Tibial artery (tissue), 4 donors: ENCODE measurements around the gene CHRNA10.
"Not testable (repeated sequence)": the region's sequence is repeated elsewhere in the genome, so short reads cannot be mapped to it uniquely, and the experiment has no call there.

Source experiments
- DNase-seq, 2 donors: peaks; one replicate each; pipeline ENCODE4 v3.0.0-alpha.2; 2019
- H3K27ac ChIP-seq, 2 donors: fragments of 200-600 bp; sonication (generic) in 1 of 2; 1 replicate in 1 of 2; 2 replicates in 1 of 2; pipeline ENCODE4 v1.5.1; 2018 to 2019; ENCODE audit warnings: mild to moderate bottlenecking in 1 of 2
- H3K27me3 ChIP-seq, 2 donors: fragments of 200-600 bp; sonication (generic) in 1 of 2; one replicate each; pipeline versions ENCODE4 v1.5.1 to v1.6.0; 2016 to 2019
- H3K36me3 ChIP-seq, 3 donors: fragments of 200-600 bp; sonication (generic) in 2 of 3; one replicate each; pipeline ENCODE4 v1.5.1; 2016 to 2019; ENCODE audit warnings: mild to moderate bottlenecking in 2 of 3
- H3K4me1 ChIP-seq, 4 donors: fragments of 200-600 bp; sonication (generic) in 2 of 4; 1 replicate in 3 of 4; 2 replicates in 1 of 4; pipeline ENCODE4 v1.5.1; 2016 to 2019
- H3K4me3 ChIP-seq, 2 donors: fragments of 200-600 bp; sonication (generic) in 1 of 2; 1 replicate in 1 of 2; 2 replicates in 1 of 2; pipeline ENCODE4 v1.5.1; 2018 to 2019; ENCODE audit warnings: mild to moderate bottlenecking in 2 of 2
- H3K9me3 ChIP-seq, 3 donors: fragments of 200-600 bp; sonication (generic) in 1 of 3; one replicate each; pipeline ENCODE4 v1.5.1; 2016 to 2019
- CTCF ChIP-seq, 2 experiments: fragments of 200-600 bp in 1 of 2; fragments of 450-650 bp in 1 of 2; IDR thresholded peaks; one replicate each; pipeline ENCODE4 v1.5.1; 2017 to 2019; ENCODE audit warnings: antibody characterized with exemption in 2 of 2, mild to moderate bottlenecking in 1 of 2, moderate library complexity in 1 of 2
- intact Hi-C: fragments of 100-400 bp; cut with DNase I; formaldehyde crosslinking; loops from one replicate; pipeline ENCODE4 v1.15.0; 2023; ENCODE audit warnings: low total_unique reads

CHRNA10 gene

GRCh38 chr11:3655547-3655946 lies 15.6 kb downstream of the CHRNA10 start:
- no peak overlapping the region for H3K27ac ChIP-seq
- TF ChIP-seq CTCF (IDR thresholded peaks at IDR 0.05), result no peak
- DNase-seq, result no peak
- H3K36me3 ChIP-seq, result no peaks in the 10 kb centered on the region
- no peak overlapping the region for H3K4me3 ChIP-seq
- no peaks in the 10 kb centered on the region for H3K4me1 ChIP-seq
- H3K9me3 ChIP-seq, result no peaks in the 10 kb centered on the region
- intact Hi-C loops, result no loop called here
- no peaks in the 10 kb centered on the region for H3K27me3 ChIP-seq

- H3K27me3 ChIP-seq, H3K4me3 ChIP-seq, H3K27ac ChIP-seq, DNase-seq, intact Hi-C loops, H3K9me3 ChIP-seq, H3K36me3 ChIP-seq, H3K4me1 ChIP-seq: not testable (repeated sequence)
Observed at GRCh38 chr11:3652514-3652913, 18.7 kb downstream of the CHRNA10 start.

GRCh38 chr11:3649374-3649773 lies 21.8 kb downstream of the CHRNA10 start:
- intact Hi-C loops, H3K4me1 ChIP-seq, H3K27ac ChIP-seq, H3K36me3 ChIP-seq, H3K9me3 ChIP-seq, H3K4me3 ChIP-seq, DNase-seq: not testable (repeated sequence)
- peaks cover 0 to 22% of the 10 kb centered on the region in 2 donors for H3K27me3 ChIP-seq

GRCh38 chr11:3648843-3649242 lies 22.3 kb downstream of the CHRNA10 start:
- H3K36me3 ChIP-seq, H3K4me1 ChIP-seq, H3K4me3 ChIP-seq, DNase-seq, H3K27ac ChIP-seq, intact Hi-C loops, H3K9me3 ChIP-seq: not testable (repeated sequence)
- peaks cover 0 to 22% of the 10 kb centered on the region in 2 donors for H3K27me3 ChIP-seq

GRCh38 chr11:3645552-3645951 lies 25.6 kb downstream of the CHRNA10 start:
- TF ChIP-seq CTCF (IDR thresholded peaks at IDR 0.05), result no peak
- Histone ChIP-seq H3K4me3 (no peak overlapping the region), H3K36me3 (no peaks in the 10 kb centered on the region), H3K4me1 (peaks cover 0 to 19% (median 17%) of the 10 kb centered on the region in 4 donors), H3K27me3 (peaks cover 0 to 22% of the 10 kb centered on the region in 2 donors), H3K27ac (no peak overlapping the region), H3K9me3 (no peaks in the 10 kb centered on the region)
- intact Hi-C loops, result no loop called here
- DNase-seq, result no peak

GRCh38 chr11:3644817-3645235 lies 26.4 kb downstream of the CHRNA10 start, which contains the start of gene ART1:
ART1 (plus strand) TSS chr11:3645128; CDS start chr11:3659214, 14,086 bp downstream.
- no peak within 1 kb of the TSS for H3K4me3 ChIP-seq
- peaks cover 0 to 19% (median 17%) of the 10 kb centered on the region in 4 donors for H3K4me1 ChIP-seq
- DNase-seq, result no peak
- intact Hi-C loops, result no loop called here
- TF ChIP-seq CTCF (IDR thresholded peaks at IDR 0.05), result no peak
- H3K27me3 ChIP-seq, result peaks cover 0 to 20% of the 10 kb centered on the region in 2 donors
- H3K36me3 ChIP-seq, result no peaks in the 10 kb centered on the region
- H3K9me3 ChIP-seq, result no peaks in the 10 kb centered on the region
- no peak within 1 kb of the TSS for H3K27ac ChIP-seq

GRCh38 chr11:3643102-3643546 lies 28.1 kb downstream of the CHRNA10 start:
- H3K36me3 ChIP-seq, H3K9me3 ChIP-seq, H3K27ac ChIP-seq, DNase-seq, intact Hi-C loops: not testable (repeated sequence)
- Histone ChIP-seq H3K4me1 (peaks cover 0 to 19% (median 17%) of the 10 kb centered on the region in 4 donors), H3K4me3 (peak overlapping the region in 1 of 2 donors; percentile 62), H3K27me3 (peaks cover 0 to 20% of the 10 kb centered on the region in 2 donors)
